Duodenal mucosa (tissue), 2 donors: Measurements from ENCODE around the gene F10.

Experiments used
- H3K27ac ChIP-seq: one replicate; pipeline ENCODE4 v1.7.0; 2013; ENCODE audit warnings: low read depth, low read length
- H3K27me3 ChIP-seq, 2 donors: one replicate each; pipeline ENCODE4 v1.7.0; 2013; ENCODE audit warnings: low read length in 2 of 2, control low read depth in 1 of 2; ENCODE audit not compliant: insufficient read depth in 2 of 2, control insufficient read depth in 1 of 2
- H3K36me3 ChIP-seq, 2 donors: one replicate each; pipeline ENCODE4 v1.7.0; 2013; ENCODE audit warnings: low read length in 2 of 2, control low read depth in 1 of 2; ENCODE audit not compliant: insufficient read depth in 2 of 2, control insufficient read depth in 1 of 2
- H3K4me1 ChIP-seq, 2 donors: one replicate each; pipeline ENCODE4 v1.7.0; 2013; ENCODE audit warnings: low read length in 2 of 2, control low read depth in 1 of 2; ENCODE audit not compliant: insufficient read depth in 2 of 2, control insufficient read depth in 1 of 2
- H3K4me3 ChIP-seq, 2 donors: one replicate each; pipeline ENCODE4 v1.7.0; 2013; ENCODE audit warnings: low read length in 2 of 2, low read depth in 1 of 2
- H3K9ac ChIP-seq, 2 donors: one replicate each; pipeline ENCODE4 v1.7.0; 2013; ENCODE audit warnings: low read length in 2 of 2, low read depth in 1 of 2
- H3K9me3 ChIP-seq, 2 donors: one replicate each; pipeline ENCODE4 v1.7.0; 2013; ENCODE audit warnings: low read length in 2 of 2, control low read depth in 1 of 2; ENCODE audit not compliant: control insufficient read depth in 1 of 2

The F10 gene

DNA sequence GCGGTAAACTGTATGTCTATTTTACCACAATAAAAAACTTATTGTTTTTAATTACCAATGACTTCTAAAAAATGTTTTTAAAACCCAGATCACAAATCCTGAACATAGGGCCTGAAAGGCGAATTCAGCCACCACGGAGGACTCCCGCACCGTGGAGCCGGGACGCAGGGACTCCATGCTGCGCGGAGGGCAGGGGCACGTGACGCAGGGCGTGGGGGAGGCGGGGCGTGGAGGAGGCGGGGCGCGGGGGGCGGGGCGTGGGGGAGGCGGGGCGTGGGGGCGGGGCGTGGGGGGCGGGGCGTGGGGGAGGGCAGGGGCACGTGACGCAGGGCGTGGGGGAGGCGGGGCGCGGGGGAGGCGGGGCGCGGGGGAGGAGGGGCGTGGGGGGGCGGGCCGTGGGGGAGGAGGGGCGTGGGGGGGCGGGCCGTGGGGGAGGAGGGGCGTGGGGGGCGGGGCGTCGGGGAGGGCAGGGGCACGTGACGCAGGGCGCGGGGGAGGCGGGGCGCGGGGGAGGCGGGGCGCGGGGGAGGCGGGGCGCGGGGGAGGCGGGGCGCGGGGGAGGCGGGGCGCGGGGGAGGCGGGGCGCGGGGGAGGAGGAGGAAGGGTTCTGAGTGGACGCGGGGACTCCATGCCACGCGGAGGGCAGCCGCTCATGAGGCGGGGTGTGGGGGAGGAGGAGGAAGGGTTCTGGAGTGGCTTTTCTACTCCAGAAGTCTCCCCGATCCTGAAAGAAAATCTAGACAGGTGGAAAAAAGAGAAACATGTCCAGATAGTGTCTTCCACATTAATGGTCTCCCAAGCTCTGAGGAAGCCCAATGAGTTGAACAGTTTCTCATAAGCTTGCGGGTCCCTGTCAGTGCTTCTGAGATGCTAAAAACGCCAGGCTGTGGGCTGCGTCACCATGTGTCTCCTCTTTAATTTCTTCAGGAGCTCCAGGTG lies 31.5 kb downstream of the F10 start:
- H3K4me3 ChIP-seq: peak overlapping the region; percentile 70 to 73
- peak overlapping the region; percentile 51 for H3K27ac ChIP-seq
- peaks cover 12 to 25% of the 10 kb centered on the region in 2 donors for H3K4me1 ChIP-seq
- H3K36me3 ChIP-seq: no peaks in the 10 kb centered on the region
- H3K9me3 ChIP-seq: no peaks in the 10 kb centered on the region
- H3K27me3 ChIP-seq: peaks cover 0 to 6% of the 10 kb centered on the region in 2 donors
- H3K9ac ChIP-seq: peak overlapping the region; percentile 43 to 54

DNA sequence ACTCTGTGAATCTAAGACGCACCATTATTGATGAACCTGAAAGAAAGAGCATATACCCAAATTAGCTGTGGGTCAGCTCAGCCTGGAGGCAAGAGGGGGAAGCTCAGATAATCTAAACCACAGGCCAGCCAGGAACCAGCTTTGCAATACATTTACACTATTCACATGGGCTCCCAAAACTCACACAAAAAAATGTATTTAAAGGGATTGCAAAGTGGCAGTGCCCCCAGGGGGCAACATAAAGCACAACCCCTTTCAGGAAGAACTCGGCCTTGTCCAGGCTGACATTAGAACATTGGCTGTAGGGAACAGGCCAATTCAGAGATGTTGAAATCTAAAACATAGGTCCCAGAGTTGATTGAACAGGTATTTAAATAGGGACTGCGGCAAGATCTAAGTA lies 32.6 kb downstream of the F10 start:
- H3K36me3 ChIP-seq: no peaks in the 10 kb centered on the region
- H3K9me3 ChIP-seq: no peaks in the 10 kb centered on the region
- no peak overlapping the region for H3K27ac ChIP-seq
- H3K9ac ChIP-seq: no peak overlapping the region
- peaks cover 0 to 6% of the 10 kb centered on the region in 2 donors for H3K27me3 ChIP-seq
- H3K4me1 ChIP-seq: peaks cover 12 to 25% of the 10 kb centered on the region in 2 donors
- no peak overlapping the region for H3K4me3 ChIP-seq

DNA sequence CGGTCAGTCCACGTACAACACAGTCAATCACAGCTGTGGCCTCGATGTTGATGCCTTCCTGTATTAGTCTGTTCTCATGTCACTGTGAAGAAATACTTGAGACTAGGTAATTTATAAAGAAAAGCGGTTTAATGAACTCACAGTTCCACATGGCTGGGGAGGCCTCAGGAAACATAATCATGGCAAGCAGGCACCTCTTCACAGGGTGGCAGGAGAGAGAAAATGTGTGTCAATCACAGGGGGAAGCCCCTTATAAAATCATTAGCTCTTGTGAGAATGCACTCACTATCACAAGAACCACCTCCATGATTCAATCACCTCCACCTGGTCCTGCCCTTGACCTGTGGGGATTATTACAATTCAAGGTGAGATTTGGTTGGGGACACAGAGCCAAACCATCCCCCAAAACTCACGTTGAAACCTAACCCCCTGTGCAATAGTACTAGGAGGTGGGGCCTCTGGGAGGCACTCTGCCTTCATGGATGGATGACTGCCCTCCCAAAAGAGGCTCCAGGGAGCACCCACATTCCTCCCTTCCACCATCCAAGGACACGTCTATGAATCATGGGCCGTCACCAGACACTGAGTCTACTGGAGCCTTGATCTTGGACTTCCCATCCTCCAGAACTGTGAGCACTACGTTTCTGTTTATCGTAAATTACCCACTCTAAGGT lies 33.5 kb downstream of the F10 start:
- Histone ChIP-seq H3K4me3 (no peak overlapping the region), H3K27ac (no peak overlapping the region), H3K9me3 (no peaks in the 10 kb centered on the region), H3K27me3 (peaks cover 3 to 6% of the 10 kb centered on the region in 2 donors), H3K4me1 (peaks cover 12 to 25% of the 10 kb centered on the region in 2 donors), H3K36me3 (no peaks in the 10 kb centered on the region), H3K9ac (no peak overlapping the region)

DNA sequence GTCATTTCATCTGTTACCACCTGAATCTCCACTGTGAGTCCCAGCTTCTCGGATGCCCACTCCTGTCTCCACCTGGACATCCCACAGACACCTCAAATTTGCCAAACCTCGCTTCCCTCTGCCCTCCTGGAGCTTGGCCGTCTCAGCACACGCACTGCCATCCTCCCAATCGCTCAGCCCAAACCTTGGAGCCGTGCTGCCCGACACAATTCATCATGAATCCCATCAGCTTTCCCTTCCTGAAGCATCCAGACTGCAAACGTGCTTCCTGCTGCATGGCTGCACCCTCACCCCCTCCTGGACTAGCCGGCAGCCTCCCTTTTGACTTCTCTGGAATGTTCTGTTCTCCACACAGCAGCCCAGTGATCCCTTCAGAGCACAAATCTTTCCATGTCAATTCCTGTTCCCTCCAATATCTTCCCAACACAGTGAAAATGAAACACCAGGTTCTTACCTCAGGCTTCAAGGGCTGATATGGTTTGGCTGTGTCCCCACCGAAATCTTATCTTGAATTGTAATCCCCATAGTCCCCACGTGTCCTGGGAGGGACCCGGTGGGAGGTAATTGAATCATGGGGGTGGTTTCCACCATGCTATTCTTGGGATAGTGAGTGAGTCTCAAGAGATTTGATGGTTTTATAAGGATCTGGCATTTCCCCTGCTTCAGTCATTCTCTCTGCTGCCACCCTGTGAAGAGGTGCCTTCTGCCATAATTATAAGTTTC lies 34.8 kb downstream of the F10 start:
- peaks cover 12 to 20% of the 10 kb centered on the region in 2 donors for H3K4me1 ChIP-seq
- no peak overlapping the region for H3K4me3 ChIP-seq
- no peak overlapping the region for H3K27ac ChIP-seq
- H3K9ac ChIP-seq: no peak overlapping the region
- no peaks in the 10 kb centered on the region for H3K36me3 ChIP-seq
- H3K27me3 ChIP-seq: peaks cover 4 to 6% of the 10 kb centered on the region in 2 donors
- no peaks in the 10 kb centered on the region for H3K9me3 ChIP-seq

DNA sequence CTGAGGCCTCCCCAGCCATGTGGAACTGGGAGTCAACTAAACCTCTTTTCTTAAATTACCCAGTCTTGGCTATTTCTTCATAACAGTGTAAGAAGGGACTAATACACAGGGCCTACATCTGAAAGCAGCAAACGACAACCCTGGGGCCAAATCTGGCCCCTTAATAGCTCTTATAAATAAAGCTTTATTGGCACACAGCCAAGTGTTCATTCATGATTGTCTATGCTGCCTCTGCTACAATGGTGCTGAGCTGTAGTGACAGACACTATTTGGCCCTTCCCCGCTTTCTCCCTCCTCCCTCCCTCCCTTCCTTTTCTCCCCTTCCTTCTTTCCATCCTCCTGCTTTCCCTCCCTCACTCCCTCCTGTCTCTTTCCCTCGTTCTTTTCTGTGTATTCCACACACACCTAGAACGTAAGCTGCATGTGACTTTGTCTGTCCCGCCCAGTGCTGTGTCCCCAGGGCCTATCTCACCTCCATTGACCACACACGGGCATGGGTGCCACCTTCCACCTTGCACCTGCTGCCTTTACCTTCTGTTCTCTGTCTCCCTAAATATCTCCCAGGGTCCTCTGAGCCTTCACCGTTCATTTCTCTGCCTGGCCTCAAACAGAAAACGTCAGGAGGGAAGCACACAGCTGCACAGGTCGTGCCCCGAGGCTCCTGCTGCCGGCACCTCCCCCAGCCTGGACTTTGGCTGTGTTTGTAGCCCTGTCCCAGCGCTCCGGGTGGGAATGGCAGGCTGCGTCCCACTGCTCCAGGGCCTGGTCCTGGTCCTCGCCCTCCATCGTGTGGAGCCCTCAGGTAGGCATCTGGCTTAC lies 35.5 kb downstream of the F10 start, which contains the start of gene PROZ:
Gene PROZ, plus strand, starts transcription at position 720 of the 819 bp plus-strand sequence. Its CDS starts 13 bp downstream, at position 733.
- Histone ChIP-seq H3K9me3 (no peaks in the 10 kb centered on the region), H3K4me3 (no peak within 1 kb of the TSS), H3K4me1 (peaks cover 7 to 12% of the 10 kb centered on the region in 2 donors), H3K9ac (no peak within 1 kb of the TSS), H3K27ac (no peak within 1 kb of the TSS), H3K27me3 (peaks cover 9% of the 10 kb centered on the region in 2 donors), H3K36me3 (no peaks in the 10 kb centered on the region)

DNA sequence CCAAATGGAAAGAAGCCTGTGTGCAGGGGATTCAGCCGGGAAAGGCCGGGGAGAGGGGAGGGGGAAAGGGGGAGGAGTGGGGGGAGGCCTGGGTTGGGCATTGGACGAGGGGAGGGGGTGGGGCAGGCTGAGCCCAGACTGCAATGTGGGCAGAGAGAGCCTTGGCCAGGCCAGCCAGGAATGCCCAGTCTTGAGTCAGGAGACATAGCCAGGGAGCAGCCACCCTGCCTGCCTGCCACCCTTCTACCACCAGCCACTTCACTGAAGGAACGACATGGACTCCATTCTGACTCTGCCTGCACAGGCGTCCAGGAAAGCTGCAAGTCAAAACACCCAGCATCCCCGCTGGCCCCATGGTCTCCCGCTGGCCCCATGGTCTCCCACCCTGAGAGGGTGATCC lies 36.3 kb downstream of the F10 start:
- Histone ChIP-seq H3K27ac (no peak overlapping the region), H3K4me1 (peaks cover 3 to 8% of the 10 kb centered on the region in 2 donors), H3K4me3 (no peak overlapping the region), H3K36me3 (no peaks in the 10 kb centered on the region), H3K9me3 (no peaks in the 10 kb centered on the region), H3K9ac (no peak overlapping the region), H3K27me3 (peaks cover 12 to 14% of the 10 kb centered on the region in 2 donors)

DNA sequence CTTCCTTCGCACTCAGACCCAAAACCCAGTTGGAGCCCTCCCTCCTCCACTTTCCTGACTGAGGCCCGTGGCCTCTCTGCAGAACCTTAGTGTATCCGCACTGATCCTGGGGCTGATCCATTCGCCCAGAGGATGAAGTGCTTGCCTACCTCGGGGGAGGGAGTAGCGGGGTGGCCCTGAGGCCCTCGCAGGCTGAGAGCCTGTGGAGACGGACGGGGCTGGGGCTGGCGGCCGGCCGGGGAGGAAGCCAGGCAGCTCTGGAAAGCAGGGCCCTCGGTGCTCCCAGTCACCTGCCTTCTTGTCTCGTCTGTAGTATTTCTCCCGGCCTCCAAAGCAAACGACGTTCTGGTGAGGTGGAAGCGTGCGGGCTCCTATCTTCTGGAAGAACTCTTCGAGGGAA lies 37.1 kb downstream of the F10 start:
- Histone ChIP-seq H3K4me1 (peaks cover 0 to 8% of the 10 kb centered on the region in 2 donors), H3K27ac (no peak overlapping the region)

DNA sequence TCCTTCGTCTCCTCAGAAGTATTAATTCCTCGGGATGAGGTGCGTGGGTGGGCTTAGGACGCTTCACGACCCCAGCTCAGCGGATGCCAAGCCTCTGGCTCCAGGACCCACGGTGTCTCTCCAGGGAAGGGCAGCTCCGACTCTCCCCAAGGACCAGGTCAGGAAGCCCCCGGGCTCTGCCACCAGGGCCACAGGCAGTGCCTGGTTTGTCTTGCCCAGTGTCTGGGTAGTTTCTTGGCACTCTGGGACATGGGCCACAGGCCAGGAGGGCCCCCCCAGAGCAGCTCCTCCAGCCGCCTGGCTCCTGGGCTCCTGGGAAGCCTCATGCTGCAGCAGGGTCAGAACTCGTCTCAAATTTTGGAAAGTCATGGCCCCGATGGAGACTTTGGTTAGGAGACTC lies 38.4 kb downstream of the F10 start:
- H3K9ac ChIP-seq: no peak overlapping the region
- H3K9me3 ChIP-seq: no peaks in the 10 kb centered on the region
- no peak overlapping the region for H3K27ac ChIP-seq
- H3K4me1 ChIP-seq: peaks cover 0 to 8% of the 10 kb centered on the region in 2 donors
- H3K4me3 ChIP-seq: no peak overlapping the region
- no peaks in the 10 kb centered on the region for H3K36me3 ChIP-seq
- H3K27me3 ChIP-seq: peaks cover 14 to 16% of the 10 kb centered on the region in 2 donors

More for the DNA sequence above, 37.1 kb downstream of the F10 start:
- Histone ChIP-seq H3K9ac (no peak overlapping the region), H3K9me3 (no peaks in the 10 kb centered on the region), H3K4me3 (no peak overlapping the region), H3K27me3 (peaks cover 14 to 16% of the 10 kb centered on the region in 2 donors), H3K36me3 (no peaks in the 10 kb centered on the region)

DNA sequence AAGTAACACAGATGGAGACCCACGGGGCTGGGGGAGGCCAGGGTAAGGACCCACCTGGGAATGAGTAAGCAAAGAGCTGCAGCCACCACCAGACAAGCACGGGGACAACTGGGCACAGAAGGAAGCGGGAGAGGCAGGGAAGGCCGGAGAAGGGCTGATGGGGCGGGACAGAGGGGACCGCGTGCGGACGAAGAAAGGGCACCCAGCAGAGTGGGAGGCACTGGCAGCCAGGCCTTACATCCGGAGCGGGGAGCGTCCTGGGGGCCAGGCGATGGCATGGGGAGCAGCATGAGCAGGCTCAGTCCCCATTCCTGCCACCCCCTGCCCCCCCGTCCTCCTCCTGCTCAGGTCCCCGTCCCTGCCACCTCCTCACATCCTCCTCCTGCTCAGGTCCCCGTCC lies 38.8 kb downstream of the F10 start:
- no peak overlapping the region for H3K9ac ChIP-seq
- peaks cover 0 to 8% of the 10 kb centered on the region in 2 donors for H3K4me1 ChIP-seq
- H3K9me3 ChIP-seq: no peaks in the 10 kb centered on the region
- H3K4me3 ChIP-seq: no peak overlapping the region
- H3K27me3 ChIP-seq: peaks cover 14 to 16% of the 10 kb centered on the region in 2 donors
- no peaks in the 10 kb centered on the region for H3K36me3 ChIP-seq
- no peak overlapping the region for H3K27ac ChIP-seq
